ENCODE data around the gene BABAM2.

DNA sequence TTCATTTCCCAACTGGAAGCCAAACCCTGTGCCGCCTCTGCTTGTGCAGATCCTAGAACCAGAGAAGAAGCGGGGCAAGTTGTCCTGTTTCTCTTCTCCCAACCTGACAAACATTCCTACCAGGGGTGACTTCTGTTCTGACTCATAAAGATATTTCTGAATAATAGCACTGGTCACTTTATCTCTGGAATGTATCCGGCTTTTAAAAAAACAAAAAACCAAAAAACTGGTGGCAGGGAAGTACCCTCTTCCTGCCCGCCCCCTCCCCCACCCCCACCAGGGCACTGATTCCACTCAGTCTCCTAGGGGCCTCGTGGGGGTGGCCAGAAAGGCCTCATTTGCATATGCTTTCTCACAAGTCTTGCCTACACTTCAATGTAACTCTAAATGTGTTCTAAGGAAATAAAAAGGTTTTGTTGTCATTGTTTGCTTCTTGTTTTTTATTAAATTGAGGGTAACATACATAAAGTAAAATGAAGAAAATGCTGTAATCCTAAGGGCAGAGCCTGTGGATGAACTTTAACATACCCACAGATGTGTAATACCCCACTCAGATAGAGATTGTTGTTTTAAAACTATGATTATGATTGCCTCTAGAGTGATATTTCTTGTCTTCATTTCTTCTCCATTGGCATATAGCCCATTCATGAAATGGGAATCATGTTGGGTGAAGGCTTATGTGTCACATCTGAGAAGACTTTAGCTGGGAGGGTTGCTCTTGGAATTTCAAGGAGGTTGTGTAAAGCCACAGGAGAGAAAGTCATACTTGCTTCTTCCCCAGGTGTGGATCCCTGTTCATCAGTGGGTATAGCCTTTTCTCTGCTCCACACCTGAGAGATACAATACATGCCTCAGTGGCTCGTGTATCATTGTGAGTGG is 496.8 kb downstream of the BABAM2 start:
- TF ChIP-seq, protein P1, sequence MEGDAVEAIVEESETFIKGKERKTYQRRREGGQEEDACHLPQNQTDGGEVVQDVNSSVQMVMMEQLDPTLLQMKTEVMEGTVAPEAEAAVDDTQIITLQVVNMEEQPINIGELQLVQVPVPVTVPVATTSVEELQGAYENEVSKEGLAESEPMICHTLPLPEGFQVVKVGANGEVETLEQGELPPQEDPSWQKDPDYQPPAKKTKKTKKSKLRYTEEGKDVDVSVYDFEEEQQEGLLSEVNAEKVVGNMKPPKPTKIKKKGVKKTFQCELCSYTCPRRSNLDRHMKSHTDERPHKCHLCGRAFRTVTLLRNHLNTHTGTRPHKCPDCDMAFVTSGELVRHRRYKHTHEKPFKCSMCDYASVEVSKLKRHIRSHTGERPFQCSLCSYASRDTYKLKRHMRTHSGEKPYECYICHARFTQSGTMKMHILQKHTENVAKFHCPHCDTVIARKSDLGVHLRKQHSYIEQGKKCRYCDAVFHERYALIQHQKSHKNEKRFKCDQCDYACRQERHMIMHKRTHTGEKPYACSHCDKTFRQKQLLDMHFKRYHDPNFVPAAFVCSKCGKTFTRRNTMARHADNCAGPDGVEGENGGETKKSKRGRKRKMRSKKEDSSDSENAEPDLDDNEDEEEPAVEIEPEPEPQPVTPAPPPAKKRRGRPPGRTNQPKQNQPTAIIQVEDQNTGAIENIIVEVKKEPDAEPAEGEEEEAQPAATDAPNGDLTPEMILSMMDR (conservative IDR thresholded peaks at IDR 0.05; ENCODE audit: low read depth, low read length) = no peak
- no peak for TF ChIP-seq EZH2 (IDR thresholded peaks at IDR 0.05; ENCODE audit: low read length, unreplicated experiment)
- no peak for TF ChIP-seq EZH2phosphoT487 (IDR thresholded peaks at IDR 0.05; ENCODE audit: borderline replicate concordance, low read length)

Measured in PC-3 (cell line).